ENCODE results near the gene USP11. TPM values are rescaled to one million over a fixed set of nuclear protein-coding genes. Genes with fewer than 3 reads are reported as not detected.

The USP11 gene
- total RNA-seq, 1 experiment from 2014 or later = 16.2 TPM

GRCh38 chrX:47199286-47199685 is 33.5 kb upstream of the USP11 start:
- H3K36me3 ChIP-seq = peaks cover 46% of the 10 kb centered on the region
- no peak overlapping the region for H3K4me3 ChIP-seq
- H3K27me3 ChIP-seq = no peaks in the 10 kb centered on the region
- no peak for DNase-seq
- no peaks in the 10 kb centered on the region for H3K9me3 ChIP-seq

- DNase-seq = peak; percentile 77
- H3K4me3 ChIP-seq = no peak overlapping the region
- peaks cover 50% of the 10 kb centered on the region for H3K36me3 ChIP-seq
- H3K9me3 ChIP-seq = no peaks in the 10 kb centered on the region
- H3K27me3 ChIP-seq = no peaks in the 10 kb centered on the region
Observed at GRCh38 chrX:47200385-47201150, 32.2 kb upstream of the USP11 start.

- Histone ChIP-seq H3K27me3 (no peaks in the 10 kb centered on the region), H3K9me3 (no peaks in the 10 kb centered on the region), H3K4me3 (no peak overlapping the region), H3K36me3 (peaks cover 50% of the 10 kb centered on the region)
- DNase-seq = no peak
Observed at GRCh38 chrX:47201345-47201944, 31.4 kb upstream of the USP11 start.

GRCh38 chrX:47202316-47202715 is 30.5 kb upstream of the USP11 start:
- Histone ChIP-seq H3K4me3 (no peak overlapping the region), H3K27me3 (no peaks in the 10 kb centered on the region), H3K9me3 (no peaks in the 10 kb centered on the region), H3K36me3 (peaks cover 50% of the 10 kb centered on the region)
- DNase-seq = no peak

- Histone ChIP-seq H3K9me3 (no peaks in the 10 kb centered on the region), H3K36me3 (peaks cover 53% of the 10 kb centered on the region), H3K4me3 (no peak overlapping the region), H3K27me3 (no peaks in the 10 kb centered on the region)
- no peak for DNase-seq
Observed at GRCh38 chrX:47202877-47203276, 29.9 kb upstream of the USP11 start.

- Histone ChIP-seq H3K9me3 (no peaks in the 10 kb centered on the region), H3K27me3 (no peaks in the 10 kb centered on the region), H3K4me3 (no peak overlapping the region), H3K36me3 (peaks cover 54% of the 10 kb centered on the region)
- no peak for DNase-seq
Observed at GRCh38 chrX:47204970-47205369, 27.8 kb upstream of the USP11 start.

- Histone ChIP-seq H3K4me3 (no peak overlapping the region), H3K36me3 (peaks cover 43% of the 10 kb centered on the region), H3K9me3 (no peaks in the 10 kb centered on the region), H3K27me3 (no peaks in the 10 kb centered on the region)
- no peak for DNase-seq
Observed at GRCh38 chrX:47206316-47206715, 26.5 kb upstream of the USP11 start.

GRCh38 chrX:47208108-47208507 is 24.7 kb upstream of the USP11 start:
- Histone ChIP-seq H3K27me3 (no peaks in the 10 kb centered on the region), H3K36me3 (peaks cover 39% of the 10 kb centered on the region), H3K9me3 (no peaks in the 10 kb centered on the region), H3K4me3 (no peak overlapping the region)
- no peak for DNase-seq

GRCh38 chrX:47209508-47210238 is 23.1 kb upstream of the USP11 start:
- H3K9me3 ChIP-seq = no peaks in the 10 kb centered on the region
- peaks cover 36% of the 10 kb centered on the region for H3K36me3 ChIP-seq
- DNase-seq = no peak
- no peaks in the 10 kb centered on the region for H3K27me3 ChIP-seq
- no peak overlapping the region for H3K4me3 ChIP-seq

GRCh38 chrX:47210661-47211425 is 22.0 kb upstream of the USP11 start:
- no peak overlapping the region for H3K4me3 ChIP-seq
- peaks cover 37% of the 10 kb centered on the region for H3K36me3 ChIP-seq
- DNase-seq = no peak

GRCh38 chrX:47212381-47213293 is 20.2 kb upstream of the USP11 start:
- Histone ChIP-seq H3K36me3 (peaks cover 33% of the 10 kb centered on the region), H3K27me3 (no peaks in the 10 kb centered on the region), H3K9me3 (no peaks in the 10 kb centered on the region), H3K4me3 (no peak overlapping the region)
- DNase-seq = no peak

More at GRCh38 chrX:47210661-47211425, 22.0 kb upstream of the USP11 start:
- Histone ChIP-seq H3K9me3 (no peaks in the 10 kb centered on the region), H3K27me3 (no peaks in the 10 kb centered on the region)

- DNase-seq = no peak
- no peaks in the 10 kb centered on the region for H3K27me3 ChIP-seq
- peaks cover 21% of the 10 kb centered on the region for H3K36me3 ChIP-seq
- no peaks in the 10 kb centered on the region for H3K9me3 ChIP-seq
- no peak overlapping the region for H3K4me3 ChIP-seq
Observed at GRCh38 chrX:47214435-47215077, 18.3 kb upstream of the USP11 start.

GRCh38 chrX:47215291-47215900 is 17.4 kb upstream of the USP11 start:
- no peak overlapping the region for H3K4me3 ChIP-seq
- peaks cover 18% of the 10 kb centered on the region for H3K36me3 ChIP-seq
- no peak for DNase-seq
- no peaks in the 10 kb centered on the region for H3K27me3 ChIP-seq
- no peaks in the 10 kb centered on the region for H3K9me3 ChIP-seq

GRCh38 chrX:47216393-47216925 is 16.4 kb upstream of the USP11 start:
- Histone ChIP-seq H3K4me3 (no peak overlapping the region), H3K9me3 (no peaks in the 10 kb centered on the region), H3K27me3 (no peaks in the 10 kb centered on the region), H3K36me3 (peaks cover 18% of the 10 kb centered on the region)
- DNase-seq = no peak

Data from MG63 (cell line).